HL-60 (cell line): ENCODE measurements around the gene PTPRT.

Experiments
- POLR2AphosphoS5 ChIP-seq: IDR thresholded peaks from 2 replicates; pipeline ENCODE4 v1.6.1; 2012; ENCODE audit warnings: low read depth
- REST ChIP-seq: IDR thresholded peaks from 2 replicates; pipeline ENCODE4 v1.6.1; 2012; ENCODE audit warnings: low read depth; ENCODE audit not compliant: insufficient replicate concordance

GRCh38 chr20:42173440-42173839, 1016.3 kb downstream of the PTPRT start:
- TF ChIP-seq REST (no peak), POLR2AphosphoS5 (no peak)
